Body of pancreas (tissue), 4 donors: Measurements from ENCODE around the gene EML6.

Experiments
- CTCF ChIP-seq, 7 experiments: fragments of 450-650 bp in 4 of 7; fragments of 200-600 bp in 3 of 7; sonication (generic) in 3 of 7; IDR thresholded peaks; one replicate each; pipeline ENCODE4 v1.5.1; 2016 to 2019; ENCODE audit warnings: antibody characterized with exemption in 7 of 7
- POLR2A ChIP-seq, 3 donors: fragments of 450-650 bp; IDR thresholded peaks; one replicate each; pipeline ENCODE4 v1.6.1; 2016; ENCODE audit warnings: antibody characterized with exemption in 3 of 3, mild to moderate bottlenecking in 2 of 3

GRCh38 chr2:54928719-54929118 is 205.3 kb downstream of the EML6 start:
- TF ChIP-seq CTCF (IDR thresholded peaks at IDR 0.05) = no peak
- TF ChIP-seq POLR2A (IDR thresholded peaks at IDR 0.05) = no peak
